AG09309 (cell line): ENCODE data around the gene ENSA.
"Not testable (repeated sequence)": the region's sequence is repeated elsewhere in the genome, so short reads cannot be mapped to it uniquely, and the experiment has no call there.

Experiments used
- DNase-seq: peaks from one replicate; pipeline ENCODE4 v3.0.0-alpha.2; 2010; ENCODE audit warnings: low read depth
- H3K4me3 ChIP-seq: 2 replicates; pipeline ENCODE4 v1.5.1; 2011; ENCODE audit warnings: mild to moderate bottlenecking, low read depth, low read length, moderate library complexity; ENCODE audit not compliant: control insufficient read depth
- CTCF ChIP-seq: IDR thresholded peaks from 2 replicates; pipeline ENCODE4 v1.5.1; 2011; ENCODE audit warnings: mild to moderate bottlenecking, low read depth, low read length, inconsistent platforms; ENCODE audit not compliant: insufficient read depth, control insufficient read depth; ENCODE audit errors: missing control alignments

Gene ENSA

GRCh38 chr1:150576367-150576711 lies 53.1 kb downstream of the ENSA start:
- peak overlapping the region; percentile 92 for H3K4me3 ChIP-seq
- DNase-seq, result no peak
- no peak for TF ChIP-seq CTCF

- H3K4me3 ChIP-seq, result peak overlapping the region; percentile 92
- DNase-seq, result no peak
- TF ChIP-seq CTCF, result no peak
Observed at GRCh38 chr1:150575518-150576366, 53.7 kb downstream of the ENSA start.

- H3K4me3 ChIP-seq, result peak overlapping the region; percentile 92
- TF ChIP-seq CTCF, result no peak
- no peak for DNase-seq
Observed at GRCh38 chr1:150575072-150575489, 54.3 kb downstream of the ENSA start.

- no peak for DNase-seq
- TF ChIP-seq CTCF, result no peak
- peak overlapping the region; percentile 29 for H3K4me3 ChIP-seq
Observed at GRCh38 chr1:150574260-150575071, 54.9 kb downstream of the ENSA start.

- not testable (repeated sequence) for H3K4me3 ChIP-seq, DNase-seq
Observed at GRCh38 chr1:150573648-150574071, 55.8 kb downstream of the ENSA start.

GRCh38 chr1:150572918-150573647 lies 56.3 kb downstream of the ENSA start:
- no peak for DNase-seq
- TF ChIP-seq CTCF, result no peak
- H3K4me3 ChIP-seq, result no peak overlapping the region
